Activated CD4-positive, alpha-beta memory T cell treated with anti-CD3 and anti-CD28 coated beads for 36 hours (primary cell): ENCODE results near the gene HNF1B. TPM values are rescaled to one million over a fixed set of nuclear protein-coding genes. Genes with fewer than 3 reads are reported as not detected.
A peak's percentile ranks its signal among the peaks of the same experiment; 100 is the strongest.

Source experiments
- CTCF ChIA-PET: fragments of 350-600 bp; sonication (Branson Sonifier 250); formaldehyde crosslinking; loops from one replicate; lab custom pipeline; 2021; ENCODE audit warnings: antibody characterized with exemption, inconsistent platforms; lab: Charles Lee
- POLR2A ChIA-PET: fragments of 350-600 bp; sonication (Branson Sonifier 250); formaldehyde crosslinking; loops from one replicate; lab custom pipeline; 2021; ENCODE audit warnings: antibody characterized with exemption; lab: Charles Lee
- DNase-seq: peaks from one replicate; pipeline ENCODE4 v3.0.0-alpha.2; 2020
- H3K27ac Mint-ChIP-seq: one replicate; pipeline ENCODE4 v1.8.0; 2021; ENCODE audit warnings: mixed read lengths
- H3K27me3 Mint-ChIP-seq: one replicate; pipeline ENCODE4 v1.8.0; 2021; ENCODE audit warnings: mixed read lengths
- H3K36me3 Mint-ChIP-seq: one replicate; pipeline ENCODE4 v1.8.0; 2021; ENCODE audit warnings: mixed read lengths
- H3K4me1 Mint-ChIP-seq: one replicate; pipeline ENCODE4 v1.8.0; 2021; ENCODE audit warnings: low read depth, mixed read lengths
- H3K4me3 Mint-ChIP-seq: one replicate; pipeline ENCODE4 v1.8.0; 2021; ENCODE audit warnings: mild to moderate bottlenecking, mixed read lengths
- H3K9me3 Mint-ChIP-seq: one replicate; pipeline ENCODE4 v1.8.0; 2021; ENCODE audit warnings: mixed read lengths
- intact Hi-C: fragments of 100-400 bp; cut with micrococcal nuclease; formaldehyde crosslinking; loops from one replicate; pipeline ENCODE4 v1.15.1; 2023
- total RNA-seq, 2 experiments: library from RNA; stranded (reverse); gene quantifications; one replicate each; pipeline ENCODE4 v1.2.3, GENCODE V29; 2021

Gene HNF1B
- total RNA-seq, 2 experiments from 2014 or later = not detected

DNA sequence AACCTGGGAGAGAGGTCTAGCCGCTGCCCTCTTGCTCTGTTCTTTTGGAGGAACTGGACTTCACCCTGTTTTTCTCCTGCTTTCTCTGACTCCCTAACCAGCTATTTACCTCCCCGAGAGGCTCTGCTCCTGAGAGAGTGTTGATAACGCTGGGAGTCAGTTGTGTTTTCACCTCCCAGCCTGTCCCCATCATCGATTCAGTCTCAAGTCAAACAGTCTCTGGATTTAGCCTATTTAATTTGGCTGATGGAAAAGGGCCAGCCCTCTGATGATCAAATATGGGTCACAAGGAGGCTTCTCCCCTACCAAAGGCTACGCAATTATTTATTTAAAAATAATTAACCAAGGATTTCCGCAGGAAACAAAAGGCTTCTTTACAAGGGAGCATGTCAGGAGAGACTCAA is 31.8 kb downstream of the HNF1B start:
- Mint-ChIP-seq H3K9me3 (no peaks in the 10 kb centered on the region), H3K36me3 (no peaks in the 10 kb centered on the region), H3K27me3 (peaks cover 25% of the 10 kb centered on the region), H3K4me3 (no peak overlapping the region), H3K27ac (no peak overlapping the region), H3K4me1 (no peaks in the 10 kb centered on the region)
- no peak for DNase-seq
- ChIA-PET POLR2A (no interaction called here), CTCF (no interaction called here)
- intact Hi-C loops = no loop called here

GRCh38 chr17:37711113-37711512 is 33.7 kb downstream of the HNF1B start:
- no peaks in the 10 kb centered on the region for H3K9me3 Mint-ChIP-seq
- no peaks in the 10 kb centered on the region for H3K4me1 Mint-ChIP-seq
- no peak overlapping the region for H3K27ac Mint-ChIP-seq
- DNase-seq = no peak
- H3K36me3 Mint-ChIP-seq = no peaks in the 10 kb centered on the region
- no peak overlapping the region for H3K4me3 Mint-ChIP-seq
- ChIA-PET POLR2A (no interaction called here), CTCF (interaction anchor here (0.8 to 1.1 kb wide), 2 partner anchors 60 to 89 kb away, joined by 3 read pairs; no protein-coding TSS in a partner anchor)
- H3K27me3 Mint-ChIP-seq = peaks cover 26% of the 10 kb centered on the region
- intact Hi-C loops = no loop called here

GRCh38 chr17:37710344-37710886 is 34.4 kb downstream of the HNF1B start:
- intact Hi-C loops = no loop called here
- POLR2A ChIA-PET = no interaction called here

GRCh38 chr17:37708616-37709212 is 36.1 kb downstream of the HNF1B start:
- H3K27me3 Mint-ChIP-seq = peaks cover 33% of the 10 kb centered on the region
- no peaks in the 10 kb centered on the region for H3K9me3 Mint-ChIP-seq
- no peaks in the 10 kb centered on the region for H3K4me1 Mint-ChIP-seq
- no peaks in the 10 kb centered on the region for H3K36me3 Mint-ChIP-seq
- H3K27ac Mint-ChIP-seq = no peak overlapping the region
- no peak overlapping the region for H3K4me3 Mint-ChIP-seq
- intact Hi-C loops = no loop called here
- peak; percentile 12 for DNase-seq
- ChIA-PET POLR2A (no interaction called here), CTCF (interaction anchor here (0.6 kb wide), 1 partner anchor 590 kb away, joined by 3 read pairs; no protein-coding TSS in a partner anchor)

More at GRCh38 chr17:37710344-37710886, 34.4 kb downstream of the HNF1B start:
- no peaks in the 10 kb centered on the region for H3K4me1 Mint-ChIP-seq
- DNase-seq = peak; percentile 11
- no peaks in the 10 kb centered on the region for H3K9me3 Mint-ChIP-seq
- no peak overlapping the region for H3K4me3 Mint-ChIP-seq
- H3K36me3 Mint-ChIP-seq = no peaks in the 10 kb centered on the region
- CTCF ChIA-PET = interaction anchor here (1.1 kb wide), 1 partner anchor 81 kb away, joined by 3 read pairs; no protein-coding TSS in a partner anchor
- peaks cover 26% of the 10 kb centered on the region for H3K27me3 Mint-ChIP-seq
- H3K27ac Mint-ChIP-seq = no peak overlapping the region

- intact Hi-C loops = no loop called here
- no peak for DNase-seq
- Mint-ChIP-seq H3K9me3 (no peaks in the 10 kb centered on the region), H3K27ac (no peak overlapping the region), H3K4me3 (no peak overlapping the region), H3K27me3 (peaks cover 33% of the 10 kb centered on the region), H3K4me1 (no peaks in the 10 kb centered on the region), H3K36me3 (no peaks in the 10 kb centered on the region)
- CTCF ChIA-PET = no interaction called here
- POLR2A ChIA-PET = no interaction called here
Observed at GRCh38 chr17:37708008-37708615, 36.7 kb downstream of the HNF1B start.

DNA sequence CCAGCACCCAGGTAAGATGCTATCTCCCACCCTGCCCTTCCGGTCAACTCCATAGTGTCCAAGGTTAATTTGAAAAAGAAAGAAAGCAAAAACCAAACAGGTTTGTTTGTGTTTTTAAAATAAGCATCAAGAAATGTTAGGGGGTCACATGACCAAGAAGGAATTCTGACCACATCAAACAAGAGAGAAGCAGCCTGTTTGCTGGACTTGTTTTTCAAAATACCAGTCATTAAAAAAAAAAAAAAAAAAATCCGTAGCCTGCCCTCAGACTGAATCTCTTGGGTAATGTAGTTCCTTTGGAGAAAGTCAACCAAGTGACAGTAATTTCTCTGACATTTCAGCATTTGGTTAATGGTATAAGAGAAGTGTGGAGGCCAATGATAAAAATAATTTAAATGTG is 38.4 kb downstream of the HNF1B start:
- CTCF ChIA-PET = no interaction called here

DNA sequence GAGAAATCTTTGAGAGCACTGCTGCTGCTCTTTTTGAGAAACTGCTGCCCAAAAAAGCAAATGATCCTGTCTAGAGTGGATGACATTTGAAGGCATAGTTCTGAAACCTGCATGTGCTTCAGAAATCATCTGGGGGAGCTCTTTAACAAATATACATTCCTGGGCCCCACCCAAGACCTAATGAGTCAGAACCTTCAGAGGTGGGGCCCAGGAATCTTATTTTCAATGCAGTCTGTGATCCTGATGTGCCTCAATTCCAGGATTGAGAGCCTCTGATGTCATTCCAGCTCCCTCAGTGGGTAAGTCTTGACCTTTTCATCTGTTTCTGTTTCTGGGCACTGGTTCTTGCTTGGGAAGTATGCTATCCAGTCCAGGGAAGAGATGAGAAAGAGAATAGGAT is 42.3 kb downstream of the HNF1B start:
- no peaks in the 10 kb centered on the region for H3K36me3 Mint-ChIP-seq
- H3K4me1 Mint-ChIP-seq = peaks cover 13% of the 10 kb centered on the region
- H3K4me3 Mint-ChIP-seq = no peak overlapping the region
- no peaks in the 10 kb centered on the region for H3K9me3 Mint-ChIP-seq
- POLR2A ChIA-PET = interaction anchor here (1.1 kb wide), 1 partner anchor 93 kb away, joined by 3 read pairs; the partner anchor contains the start of gene SYNRG
- CTCF ChIA-PET = interaction anchor here (0.9 to 4.5 kb wide), 5 partner anchors 9 to 175 kb away, joined by 3 to 50 read pairs (median 4); no protein-coding TSS in a partner anchor
- peaks cover 22% of the 10 kb centered on the region for H3K27me3 Mint-ChIP-seq
- intact Hi-C loops = loop anchor here (5.0 kb wide), 2 partner anchors 40 to 70 kb away; no protein-coding TSS in a partner anchor
- no peak overlapping the region for H3K27ac Mint-ChIP-seq
- DNase-seq = no peak

More for the DNA sequence above, 38.4 kb downstream of the HNF1B start:
- intact Hi-C loops = no loop called here
- no peak for DNase-seq
- Mint-ChIP-seq H3K9me3 (no peaks in the 10 kb centered on the region), H3K4me1 (no peaks in the 10 kb centered on the region), H3K4me3 (no peak overlapping the region), H3K36me3 (no peaks in the 10 kb centered on the region), H3K27me3 (peaks cover 29% of the 10 kb centered on the region), H3K27ac (no peak overlapping the region)
- POLR2A ChIA-PET = interaction anchor here (0.6 kb wide), 2 partner anchors 41 to 173 kb away, joined by 4 to 5 read pairs; no protein-coding TSS in a partner anchor

- CTCF ChIA-PET = interaction anchor here (0.9 to 4.5 kb wide), 5 partner anchors 12 to 114 kb away, joined by 3 to 50 read pairs (median 4); no protein-coding TSS in a partner anchor
- peak; percentile 68 for DNase-seq
- intact Hi-C loops = loop anchor here (1.0 to 5.0 kb wide), 3 partner anchors 41 to 90 kb away; no protein-coding TSS in a partner anchor
- Mint-ChIP-seq H3K36me3 (no peaks in the 10 kb centered on the region), H3K4me1 (peaks cover 13% of the 10 kb centered on the region), H3K27me3 (peaks cover 26% of the 10 kb centered on the region), H3K9me3 (no peaks in the 10 kb centered on the region), H3K27ac (no peak overlapping the region), H3K4me3 (no peak overlapping the region)
- POLR2A ChIA-PET = no interaction called here
Observed at GRCh38 chr17:37701496-37701898, 43.4 kb downstream of the HNF1B start.

DNA sequence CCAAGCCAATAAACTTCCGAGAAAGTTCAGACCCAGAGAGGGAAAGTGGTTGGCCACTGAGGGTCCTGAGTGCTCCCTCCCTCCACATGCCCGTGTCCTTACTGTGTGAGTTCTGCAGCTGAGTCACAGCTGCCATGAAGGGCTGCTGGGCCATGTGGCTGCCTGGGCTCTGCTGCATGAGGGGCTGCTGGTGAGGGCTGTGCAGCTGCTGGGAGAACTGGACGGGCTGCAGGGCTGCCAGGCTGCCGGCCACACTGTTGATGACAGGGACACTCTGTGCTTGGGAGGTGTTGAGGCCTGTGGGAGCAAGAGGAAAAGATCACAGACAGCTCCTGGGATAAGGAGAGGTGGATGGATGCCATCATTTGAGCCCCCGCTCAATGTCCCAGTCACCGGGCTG is 44.0 kb downstream of the HNF1B start:
- no peak overlapping the region for H3K4me3 Mint-ChIP-seq
- CTCF ChIA-PET = interaction anchor here (0.9 to 4.5 kb wide), 4 partner anchors 11 to 115 kb away, joined by 3 to 50 read pairs (median 5); no protein-coding TSS in a partner anchor
- H3K27me3 Mint-ChIP-seq = peaks cover 29% of the 10 kb centered on the region
- intact Hi-C loops = loop anchor here (1.0 to 5.0 kb wide), 3 partner anchors 41 to 90 kb away; no protein-coding TSS in a partner anchor
- POLR2A ChIA-PET = no interaction called here
- H3K36me3 Mint-ChIP-seq = no peaks in the 10 kb centered on the region
- no peak overlapping the region for H3K27ac Mint-ChIP-seq
- peaks cover 15% of the 10 kb centered on the region for H3K4me1 Mint-ChIP-seq
- no peaks in the 10 kb centered on the region for H3K9me3 Mint-ChIP-seq
- no peak for DNase-seq

DNA sequence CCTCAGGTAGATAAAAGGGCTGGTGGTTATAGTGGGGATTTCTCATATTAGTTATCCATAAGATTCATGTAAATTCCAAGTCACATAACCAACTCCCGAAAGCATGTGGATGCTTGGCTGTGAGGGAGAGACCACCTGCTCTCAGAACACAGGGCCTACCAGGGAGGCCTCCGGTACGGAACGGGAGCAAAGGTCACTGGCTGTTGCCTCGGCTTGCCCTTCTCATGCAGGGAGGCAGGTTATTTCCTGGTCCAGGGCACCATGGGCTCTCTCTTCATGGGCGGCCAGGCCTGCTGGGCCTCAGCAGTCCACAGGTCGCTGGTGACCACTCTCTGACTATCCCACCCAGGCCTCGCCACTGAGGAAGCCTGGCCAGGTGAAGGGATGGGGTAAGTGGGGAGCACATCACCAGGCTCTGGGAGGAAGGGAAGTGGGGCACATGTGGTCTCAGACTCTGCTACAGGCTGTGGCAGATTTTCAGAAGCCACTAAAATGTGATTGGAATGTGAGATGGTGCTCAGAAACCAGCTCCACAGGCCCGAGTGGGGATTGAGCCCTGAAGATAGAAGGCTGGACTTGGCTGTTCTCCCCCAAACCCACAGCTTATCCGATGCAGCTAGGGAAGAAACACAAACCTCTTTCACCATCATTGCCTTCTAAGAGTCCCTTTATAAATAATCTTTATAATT is 45.4 kb downstream of the HNF1B start:
- H3K27me3 Mint-ChIP-seq = peaks cover 25% of the 10 kb centered on the region
- H3K4me3 Mint-ChIP-seq = no peak overlapping the region
- no peak overlapping the region for H3K27ac Mint-ChIP-seq
- no peak for DNase-seq
- ChIA-PET POLR2A (no interaction called here), CTCF (interaction anchor here (1.2 kb wide), 1 partner anchor 92 kb away, joined by 3 read pairs; no protein-coding TSS in a partner anchor)
- intact Hi-C loops = no loop called here
- H3K4me1 Mint-ChIP-seq = peaks cover 15% of the 10 kb centered on the region
- peaks cover 3% of the 10 kb centered on the region for H3K9me3 Mint-ChIP-seq
- no peaks in the 10 kb centered on the region for H3K36me3 Mint-ChIP-seq

DNA sequence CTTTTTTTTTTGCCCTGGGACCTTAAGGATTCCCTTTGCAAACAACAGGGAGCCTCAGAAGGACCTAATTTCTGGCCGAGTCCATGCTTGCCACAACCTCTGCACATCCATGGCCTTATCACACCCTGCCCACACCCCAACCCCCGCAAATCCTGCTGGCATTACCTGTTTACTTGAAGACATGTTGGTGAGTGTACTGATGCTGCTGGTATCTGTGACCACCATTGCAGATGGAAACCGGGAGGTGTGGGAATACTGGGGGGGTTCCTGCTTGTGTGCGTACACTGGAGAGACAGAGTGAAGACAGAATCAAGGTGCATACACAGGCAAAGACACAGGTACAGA is 46.0 kb downstream of the HNF1B start:
- H3K27me3 Mint-ChIP-seq = peaks cover 24% of the 10 kb centered on the region
- ChIA-PET CTCF (interaction anchor here (1.2 kb wide), 1 partner anchor 93 kb away, joined by 3 read pairs; no protein-coding TSS in a partner anchor), POLR2A (no interaction called here)
- no peaks in the 10 kb centered on the region for H3K36me3 Mint-ChIP-seq
- H3K4me1 Mint-ChIP-seq = peaks cover 15% of the 10 kb centered on the region
- DNase-seq = peak; percentile 14
- no peak overlapping the region for H3K4me3 Mint-ChIP-seq
- intact Hi-C loops = no loop called here
- no peak overlapping the region for H3K27ac Mint-ChIP-seq
- peaks cover 4% of the 10 kb centered on the region for H3K9me3 Mint-ChIP-seq
